ENCODE measurements around the gene ARHGEF28. TPM values are rescaled to one million over a fixed set of nuclear protein-coding genes. Genes with fewer than 3 reads are reported as not detected.

The ARHGEF28 gene
- total RNA-seq, 2 experiments from 2014 or later = not detected

- no peak for DNase-seq
- CTCF ChIA-PET = no interaction called here
- Mint-ChIP-seq H3K4me1 (no peaks in the 10 kb centered on the region), H3K4me3 (no peak overlapping the region), H3K27ac (no peak overlapping the region), H3K27me3 (peaks cover 29% of the 10 kb centered on the region), H3K36me3 (ENCODE audit: low read depth) (no peaks in the 10 kb centered on the region), H3K9me3 (no peaks in the 10 kb centered on the region)
- POLR2A ChIA-PET = no interaction called here
These were observed 22.5 kb downstream of the ARHGEF28 start for GRCh38 chr5:73648515-73648914.

DNA sequence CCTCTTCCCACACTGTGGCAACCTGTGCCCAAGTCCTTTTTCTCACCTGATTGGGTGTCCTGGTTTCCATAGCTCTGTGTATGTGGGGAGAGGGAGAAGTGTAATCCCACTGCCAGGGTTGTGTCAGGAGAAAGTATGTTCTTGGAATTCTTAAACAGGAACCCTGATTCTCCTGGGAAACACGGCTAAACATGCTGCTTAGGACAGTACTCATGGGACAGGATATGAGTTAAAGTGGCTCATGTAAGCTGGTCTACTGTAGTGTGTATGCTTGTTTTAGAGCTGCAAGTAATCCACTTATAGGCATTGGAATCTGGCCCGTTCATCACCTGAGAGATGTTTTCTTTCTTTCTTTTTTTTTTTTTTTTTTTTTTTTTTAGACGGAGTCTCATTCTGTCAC lies 23.9 kb downstream of the ARHGEF28 start:
- POLR2A ChIA-PET = no interaction called here

DNA sequence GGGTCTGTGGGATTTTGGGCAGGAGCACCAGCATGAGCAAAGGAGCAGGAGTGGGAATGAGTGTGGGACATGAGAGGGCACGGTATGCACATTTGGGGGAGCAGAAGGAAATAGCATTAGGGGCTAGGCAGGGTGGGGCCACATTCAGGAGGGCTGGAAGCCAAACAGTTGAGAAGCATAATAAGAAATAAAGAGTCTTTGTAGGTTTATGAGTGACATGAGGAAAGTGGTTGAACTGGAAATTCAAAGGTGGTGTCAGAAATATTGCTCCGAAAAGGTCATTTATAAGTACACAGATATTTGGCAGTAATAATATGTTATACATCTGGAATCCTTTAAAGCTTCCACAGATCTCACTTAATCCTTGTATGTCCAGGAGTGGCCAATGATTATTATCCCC lies 26.4 kb downstream of the ARHGEF28 start:
- Mint-ChIP-seq H3K27me3 (peaks cover 14% of the 10 kb centered on the region), H3K4me1 (no peaks in the 10 kb centered on the region), H3K36me3 (ENCODE audit: low read depth) (no peaks in the 10 kb centered on the region), H3K27ac (no peak overlapping the region), H3K4me3 (no peak overlapping the region), H3K9me3 (no peaks in the 10 kb centered on the region)
- ChIA-PET POLR2A (no interaction called here), CTCF (no interaction called here)
- no peak for DNase-seq

More for the DNA sequence above, 23.9 kb downstream of the ARHGEF28 start:
- CTCF ChIA-PET = no interaction called here
- Mint-ChIP-seq H3K27me3 (peaks cover 26% of the 10 kb centered on the region), H3K9me3 (no peaks in the 10 kb centered on the region), H3K4me1 (no peaks in the 10 kb centered on the region), H3K36me3 (ENCODE audit: low read depth) (no peaks in the 10 kb centered on the region), H3K4me3 (no peak overlapping the region), H3K27ac (no peak overlapping the region)
- DNase-seq = no peak

DNA sequence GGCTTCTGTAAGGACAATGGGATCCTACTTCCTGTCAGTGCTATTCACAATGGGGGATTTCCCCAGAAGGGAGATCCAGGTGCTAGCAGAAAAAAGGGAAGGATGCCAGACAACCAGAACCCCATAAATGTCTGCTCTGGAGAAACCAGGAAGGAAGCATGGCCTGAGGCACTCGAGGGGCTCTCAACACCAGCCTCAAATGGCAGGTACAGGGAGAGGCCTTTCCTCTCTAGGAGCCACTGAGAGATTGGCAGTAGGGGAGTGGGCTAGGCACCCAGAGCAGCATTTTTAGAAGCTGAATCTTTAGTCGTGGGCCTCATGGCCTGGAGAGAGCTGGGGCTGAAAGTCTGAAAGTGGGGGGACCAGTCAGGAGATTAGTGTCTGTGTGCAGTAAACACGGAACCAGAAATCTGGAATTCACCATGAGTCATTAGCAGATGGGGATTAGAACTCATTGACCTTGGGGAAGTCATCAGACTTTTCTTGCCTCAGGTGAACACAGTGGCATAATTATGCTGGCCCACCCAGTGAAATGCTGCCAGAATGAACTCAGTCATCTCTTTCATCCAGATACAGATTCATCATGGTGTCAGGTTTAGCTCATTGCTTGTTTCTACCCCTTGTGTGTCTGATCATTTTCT lies 28.3 kb downstream of the ARHGEF28 start:
- no peaks in the 10 kb centered on the region for H3K36me3 Mint-ChIP-seq (ENCODE audit: low read depth)
- CTCF ChIA-PET = interaction anchor here (0.9 kb wide), 1 partner anchor 63 kb away, joined by 3 read pairs; no protein-coding TSS in a partner anchor
- no peak for DNase-seq
- POLR2A ChIA-PET = no interaction called here
- no peaks in the 10 kb centered on the region for H3K4me1 Mint-ChIP-seq
- no peak overlapping the region for H3K27ac Mint-ChIP-seq
- peaks cover 9% of the 10 kb centered on the region for H3K27me3 Mint-ChIP-seq
- H3K4me3 Mint-ChIP-seq = no peak overlapping the region
- H3K9me3 Mint-ChIP-seq = no peaks in the 10 kb centered on the region

DNA sequence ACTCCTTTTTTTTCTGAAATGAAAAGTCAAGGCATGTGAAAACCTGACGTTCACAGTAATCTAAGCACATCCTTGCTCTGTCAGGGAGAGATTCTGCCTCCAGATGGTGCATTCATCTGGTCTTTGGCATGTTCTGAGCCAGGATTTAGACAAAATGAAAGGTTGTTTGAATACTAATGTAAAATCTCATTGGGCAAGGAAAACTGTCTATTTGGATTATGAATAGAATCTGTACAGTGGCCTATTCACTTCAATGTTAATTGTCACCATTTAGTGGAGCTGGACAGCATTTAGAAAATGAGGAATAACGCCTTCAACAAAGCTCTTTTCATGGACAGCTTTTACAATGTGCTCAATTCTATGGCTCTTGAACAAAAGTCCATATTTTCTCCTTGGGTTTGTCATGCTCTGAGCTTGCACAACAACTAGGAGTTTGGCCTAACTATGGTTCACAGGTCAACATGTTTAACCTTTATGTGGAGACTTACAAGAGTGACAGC lies 28.9 kb downstream of the ARHGEF28 start:
- H3K9me3 Mint-ChIP-seq = no peaks in the 10 kb centered on the region
- POLR2A ChIA-PET = no interaction called here

GRCh38 chr5:73655521-73656160 lies 29.6 kb downstream of the ARHGEF28 start:
- ChIA-PET POLR2A (no interaction called here), CTCF (interaction anchor here (0.9 kb wide), 1 partner anchor 65 kb away, joined by 3 read pairs; no protein-coding TSS in a partner anchor)
- Mint-ChIP-seq H3K27me3 (peaks cover 11% of the 10 kb centered on the region), H3K27ac (no peak overlapping the region), H3K9me3 (no peaks in the 10 kb centered on the region), H3K4me3 (no peak overlapping the region), H3K36me3 (ENCODE audit: low read depth) (no peaks in the 10 kb centered on the region), H3K4me1 (no peaks in the 10 kb centered on the region)
- no peak for DNase-seq

More for the DNA sequence above, 28.9 kb downstream of the ARHGEF28 start:
- no peak overlapping the region for H3K4me3 Mint-ChIP-seq
- H3K27me3 Mint-ChIP-seq = peaks cover 9% of the 10 kb centered on the region
- CTCF ChIA-PET = interaction anchor here (0.9 kb wide), 1 partner anchor 64 kb away, joined by 3 read pairs; no protein-coding TSS in a partner anchor
- DNase-seq = no peak
- H3K4me1 Mint-ChIP-seq = no peaks in the 10 kb centered on the region
- H3K27ac Mint-ChIP-seq = no peak overlapping the region
- H3K36me3 Mint-ChIP-seq (ENCODE audit: low read depth) = no peaks in the 10 kb centered on the region

DNA sequence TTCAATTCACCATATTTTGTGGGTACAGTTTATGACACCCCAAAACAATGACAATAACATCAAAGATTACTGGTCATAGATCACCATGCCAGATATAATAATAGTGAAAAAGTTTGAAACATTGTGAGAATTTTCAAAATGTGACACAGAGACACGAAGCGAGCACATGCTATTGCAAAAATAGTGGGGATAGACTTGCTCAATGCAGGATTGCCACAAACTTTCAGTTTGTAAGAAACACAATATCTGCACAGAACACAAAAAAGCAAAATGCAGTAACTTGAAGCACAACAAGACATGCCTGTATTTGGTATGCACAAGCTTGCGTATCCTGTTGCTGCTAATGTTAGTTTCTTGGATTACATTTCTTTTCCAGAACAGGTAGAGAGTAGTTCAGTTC lies 35.8 kb downstream of the ARHGEF28 start:
- Mint-ChIP-seq H3K27me3 (peaks cover 37% of the 10 kb centered on the region), H3K4me3 (no peak overlapping the region), H3K4me1 (no peaks in the 10 kb centered on the region), H3K27ac (no peak overlapping the region), H3K9me3 (no peaks in the 10 kb centered on the region), H3K36me3 (ENCODE audit: low read depth) (no peaks in the 10 kb centered on the region)
- CTCF ChIA-PET = no interaction called here
- DNase-seq = no peak
- POLR2A ChIA-PET = no interaction called here

DNA sequence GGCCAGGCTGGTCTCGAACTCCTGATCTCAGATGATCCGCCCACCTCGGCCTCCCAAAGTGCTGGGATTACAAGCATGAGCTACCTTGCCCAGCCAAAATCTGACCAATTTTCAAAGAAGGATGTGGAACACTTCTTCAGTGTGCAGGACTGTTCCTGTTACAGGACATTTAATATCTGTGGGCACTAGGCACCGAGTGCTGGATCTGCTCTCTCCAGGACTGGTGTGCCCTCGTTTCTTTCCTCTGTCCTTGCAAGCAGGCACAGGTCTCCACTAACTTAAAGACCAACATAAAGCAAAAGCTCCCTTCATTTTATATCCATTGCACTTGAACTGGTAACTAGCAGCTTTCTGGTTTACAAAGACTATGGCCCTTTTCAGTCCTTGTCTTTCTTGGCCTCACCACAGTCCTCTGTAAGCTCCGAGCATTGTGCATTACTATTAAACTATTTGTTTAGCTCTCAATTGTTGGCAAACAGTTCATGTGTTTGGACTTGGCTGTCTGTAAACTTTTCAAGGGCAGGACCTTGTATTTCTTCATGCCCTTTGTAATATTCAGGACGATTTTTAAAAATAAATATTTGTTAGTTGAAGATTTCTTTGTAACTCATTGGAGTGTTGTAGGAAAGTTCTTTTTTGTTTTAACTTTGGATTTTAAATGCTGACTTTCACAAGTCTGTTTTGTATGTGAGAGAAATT lies 37.3 kb downstream of the ARHGEF28 start:
- no peak overlapping the region for H3K27ac Mint-ChIP-seq
- ChIA-PET CTCF (no interaction called here), POLR2A (no interaction called here)
- no peak for DNase-seq
- no peaks in the 10 kb centered on the region for H3K4me1 Mint-ChIP-seq
- no peaks in the 10 kb centered on the region for H3K36me3 Mint-ChIP-seq (ENCODE audit: low read depth)
- H3K27me3 Mint-ChIP-seq = peaks cover 42% of the 10 kb centered on the region
- H3K4me3 Mint-ChIP-seq = no peak overlapping the region
- H3K9me3 Mint-ChIP-seq = no peaks in the 10 kb centered on the region

GRCh38 chr5:73663860-73664240 lies 37.9 kb downstream of the ARHGEF28 start:
- DNase-seq = no peak
- ChIA-PET CTCF (no interaction called here), POLR2A (no interaction called here)
- no peaks in the 10 kb centered on the region for H3K36me3 Mint-ChIP-seq (ENCODE audit: low read depth)
- H3K27ac Mint-ChIP-seq = no peak overlapping the region
- no peaks in the 10 kb centered on the region for H3K4me1 Mint-ChIP-seq
- no peaks in the 10 kb centered on the region for H3K9me3 Mint-ChIP-seq
- H3K4me3 Mint-ChIP-seq = no peak overlapping the region
- H3K27me3 Mint-ChIP-seq = peaks cover 44% of the 10 kb centered on the region

- Mint-ChIP-seq H3K27ac (no peak overlapping the region), H3K4me1 (no peaks in the 10 kb centered on the region), H3K4me3 (no peak overlapping the region), H3K36me3 (ENCODE audit: low read depth) (no peaks in the 10 kb centered on the region), H3K27me3 (peaks cover 42% of the 10 kb centered on the region), H3K9me3 (no peaks in the 10 kb centered on the region)
- no peak for DNase-seq
- POLR2A ChIA-PET = no interaction called here
- CTCF ChIA-PET = no interaction called here
These were observed 38.8 kb downstream of the ARHGEF28 start for GRCh38 chr5:73664796-73665195.

- ChIA-PET POLR2A (no interaction called here), CTCF (no interaction called here)
- no peak overlapping the region for H3K27ac Mint-ChIP-seq
- H3K36me3 Mint-ChIP-seq (ENCODE audit: low read depth) = no peaks in the 10 kb centered on the region
- peaks cover 37% of the 10 kb centered on the region for H3K27me3 Mint-ChIP-seq
- H3K9me3 Mint-ChIP-seq = no peaks in the 10 kb centered on the region
- H3K4me1 Mint-ChIP-seq = no peaks in the 10 kb centered on the region
- no peak for DNase-seq
- no peak overlapping the region for H3K4me3 Mint-ChIP-seq
These were observed 40.9 kb downstream of the ARHGEF28 start for GRCh38 chr5:73666891-73667290.

DNA sequence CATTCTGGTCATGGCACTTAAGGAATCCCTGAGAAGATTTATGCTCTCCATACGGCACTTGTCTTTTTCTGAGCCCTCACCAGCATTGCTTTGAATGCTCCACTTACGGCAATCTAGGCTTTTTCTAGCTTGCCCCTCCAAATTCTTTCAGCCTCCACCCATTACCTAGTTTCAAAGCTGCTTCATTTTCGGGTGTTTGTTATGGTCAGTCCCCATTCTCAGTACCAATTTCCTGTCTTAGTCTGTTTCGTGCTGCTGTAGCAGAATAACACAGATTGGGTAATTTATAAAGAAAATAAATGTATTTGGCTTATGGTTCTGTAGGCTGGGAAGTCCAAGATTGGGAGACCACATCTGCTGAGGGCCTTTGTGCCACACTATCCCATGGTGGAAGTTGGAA lies 42.0 kb downstream of the ARHGEF28 start:
- no peak overlapping the region for H3K4me3 Mint-ChIP-seq
- H3K9me3 Mint-ChIP-seq = no peaks in the 10 kb centered on the region
- DNase-seq = no peak
- ChIA-PET CTCF (no interaction called here), POLR2A (no interaction called here)
- H3K27ac Mint-ChIP-seq = no peak overlapping the region
- no peaks in the 10 kb centered on the region for H3K36me3 Mint-ChIP-seq (ENCODE audit: low read depth)
- peaks cover 37% of the 10 kb centered on the region for H3K27me3 Mint-ChIP-seq
- H3K4me1 Mint-ChIP-seq = no peaks in the 10 kb centered on the region

GRCh38 chr5:73668486-73669111 lies 42.6 kb downstream of the ARHGEF28 start:
- ChIA-PET CTCF (no interaction called here), POLR2A (no interaction called here)
- no peaks in the 10 kb centered on the region for H3K9me3 Mint-ChIP-seq
- H3K4me3 Mint-ChIP-seq = no peak overlapping the region
- DNase-seq = no peak
- no peak overlapping the region for H3K27ac Mint-ChIP-seq
- H3K36me3 Mint-ChIP-seq (ENCODE audit: low read depth) = no peaks in the 10 kb centered on the region
- H3K4me1 Mint-ChIP-seq = no peaks in the 10 kb centered on the region
- H3K27me3 Mint-ChIP-seq = peaks cover 34% of the 10 kb centered on the region

Measured in activated CD4-positive, alpha-beta memory T cell treated with anti-CD3 and anti-CD28 coated beads, Interleukin-2, amount 10 ng/mL, durations not matched to agents 7 days and 5 days (primary cell).